ENCODE measurements around the gene AIFM1.

Gene AIFM1

DNA sequence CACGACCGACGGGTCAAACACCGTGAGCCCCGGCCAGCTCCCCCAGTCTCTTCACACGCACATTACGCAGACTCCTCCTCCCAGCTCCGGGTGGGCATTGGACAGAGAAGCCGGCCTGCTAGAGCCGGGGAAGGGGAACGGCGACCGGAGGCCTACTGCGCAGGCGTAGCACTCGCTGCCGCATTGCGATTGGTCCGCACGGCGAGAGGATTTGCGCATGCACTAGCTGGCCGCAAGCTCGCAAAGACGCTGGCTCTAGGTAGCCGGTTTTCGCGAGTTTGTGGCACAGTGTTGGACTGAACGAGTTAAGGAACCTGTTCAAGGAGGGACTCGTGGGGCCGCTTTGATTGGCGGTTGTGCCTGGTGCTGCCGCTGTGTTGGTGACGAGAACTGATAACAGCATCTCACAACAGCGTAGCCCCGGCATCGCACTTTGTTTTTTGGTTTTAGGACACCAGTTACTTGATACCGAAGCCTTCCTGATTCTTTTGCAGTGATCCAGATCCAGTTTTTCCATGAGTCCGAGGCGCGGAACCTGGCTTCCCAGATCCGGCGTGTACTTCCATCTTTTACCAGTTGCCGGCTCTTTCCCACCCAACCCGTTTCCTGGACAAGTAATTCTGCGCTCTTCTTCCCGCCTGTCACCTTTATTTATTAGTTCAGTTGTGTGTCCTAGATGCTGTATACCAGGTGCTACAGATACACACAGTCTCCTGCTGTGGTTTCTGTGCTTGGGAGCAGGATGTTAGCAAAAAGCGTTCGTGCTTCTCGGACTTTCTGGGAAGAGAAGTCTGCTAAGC lies at the start of gene AIFM1:
AIFM1 (minus strand) TSS at position 139 of the 800 bp plus-strand sequence. CDS start 185 bp downstream, outside the sequence.
- peak; percentile 91 for DNase-seq (ENCODE audit: low spot score)

DNA sequence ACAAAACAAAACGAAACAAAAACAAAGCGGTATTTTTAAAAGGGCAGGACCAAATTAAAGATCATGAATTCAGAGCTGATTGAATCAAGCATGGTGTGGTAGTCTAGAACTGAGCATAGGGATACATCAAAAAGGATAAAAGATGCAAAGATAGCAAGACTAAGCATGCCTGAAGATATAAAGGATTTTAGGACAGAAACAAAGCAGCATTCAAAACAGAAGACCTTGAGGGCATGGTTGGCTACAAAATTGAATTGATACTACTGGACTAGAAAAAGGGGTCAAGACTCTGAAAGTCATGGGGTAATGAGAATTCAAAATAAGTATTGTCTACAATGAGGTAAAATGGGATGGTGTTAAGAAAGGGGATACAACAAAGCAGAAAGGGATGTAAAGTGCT lies 47.7 kb upstream of the AIFM1 start:
- DNase-seq (ENCODE audit: low spot score) = no peak

DNA sequence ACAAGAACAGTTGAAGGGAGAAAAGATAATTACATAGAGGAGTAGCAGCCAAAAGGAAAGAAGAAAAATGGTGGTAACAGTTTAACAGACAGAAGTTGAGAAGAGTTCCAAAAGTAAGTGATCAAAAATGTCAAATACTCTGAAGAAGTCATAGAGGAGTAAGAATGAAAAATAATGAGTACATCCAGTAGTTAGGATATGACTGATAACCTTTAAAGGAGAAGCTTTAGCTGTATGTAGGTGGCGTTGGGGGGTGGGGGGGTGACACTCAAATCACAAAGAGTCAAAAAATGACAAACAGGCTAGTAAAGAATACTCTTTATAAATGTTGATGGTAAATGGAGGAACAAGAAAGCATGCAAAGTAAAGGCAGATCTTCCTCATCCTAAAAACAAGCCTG lies 46.7 kb upstream of the AIFM1 start:
- no peak for DNase-seq (ENCODE audit: low spot score)

DNA sequence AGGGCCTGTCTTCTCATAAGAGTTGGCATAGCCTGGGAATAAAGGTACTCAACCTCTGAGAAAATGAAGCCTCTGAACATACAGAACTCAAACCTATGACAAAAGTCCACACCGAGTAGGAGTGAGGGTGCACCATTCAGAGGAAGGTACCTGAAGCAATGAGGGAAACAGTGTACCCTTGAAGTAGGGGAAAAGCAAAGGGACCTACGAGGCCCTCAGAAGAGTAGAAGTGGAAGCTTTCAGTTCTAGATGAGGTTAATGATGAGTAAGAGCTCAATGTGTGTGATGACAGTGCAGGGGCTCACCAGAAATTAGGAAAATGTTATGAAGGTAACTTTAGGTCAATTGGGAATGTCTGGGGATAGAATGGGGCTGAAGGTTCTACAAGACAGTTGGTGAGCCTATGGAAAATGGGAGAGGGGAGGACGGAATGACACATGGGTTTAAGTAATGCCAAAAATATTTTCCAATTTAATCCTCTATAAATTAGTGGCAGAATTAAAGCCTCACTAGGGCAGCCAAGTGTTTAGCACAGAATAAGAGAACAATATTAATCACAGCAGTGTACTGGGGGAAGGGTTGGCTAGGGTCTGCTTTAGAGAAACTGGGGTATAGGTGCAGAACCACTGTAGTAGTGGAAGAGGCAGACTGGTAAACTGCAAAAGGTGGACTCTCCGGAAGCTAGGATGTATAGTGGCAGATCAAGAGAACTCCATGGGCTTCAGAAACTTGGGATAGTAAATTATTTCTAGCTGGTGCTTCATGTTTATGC lies 46.0 kb upstream of the AIFM1 start:
- DNase-seq (ENCODE audit: low spot score) = no peak

DNA sequence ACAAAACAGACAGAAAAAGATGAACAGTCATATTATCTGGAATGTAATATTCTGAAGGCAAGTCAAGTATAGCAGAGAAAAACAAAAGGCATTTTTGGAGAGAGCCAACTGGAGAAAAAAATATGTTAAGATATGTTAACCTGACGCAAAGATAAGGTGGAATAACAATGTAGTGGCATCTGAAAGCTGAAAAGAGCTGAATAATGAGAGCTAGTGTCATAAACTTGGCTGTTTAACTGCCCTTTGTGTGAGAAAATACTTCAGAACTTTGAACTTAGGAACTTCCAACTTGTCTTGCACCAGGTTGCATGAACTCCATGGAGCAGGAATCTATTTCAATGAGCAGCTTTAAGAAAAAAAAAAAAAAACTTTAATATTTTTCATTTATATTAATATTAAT lies 39.0 kb upstream of the AIFM1 start:
- DNase-seq (ENCODE audit: low spot score) = no peak

DNA sequence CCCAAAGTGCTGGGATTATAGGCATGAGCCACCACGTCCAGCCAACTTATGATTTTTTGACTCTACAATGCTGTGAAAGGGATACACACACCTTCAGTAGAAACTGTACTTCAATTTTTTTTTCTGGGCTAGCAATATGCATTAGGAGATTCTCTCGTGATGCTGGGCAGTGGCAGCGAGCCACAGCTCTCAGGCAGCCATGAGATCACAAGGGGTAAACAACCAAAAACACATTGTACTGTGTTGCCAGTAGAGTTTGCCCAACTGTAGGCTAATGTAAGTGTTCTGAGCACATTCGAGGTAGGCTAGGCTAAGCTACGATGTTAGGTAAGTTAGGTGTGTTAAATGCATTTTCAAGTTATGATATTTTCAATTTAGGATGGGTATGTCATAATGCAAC lies 31.8 kb upstream of the AIFM1 start:
- DNase-seq (ENCODE audit: low spot score) = no peak

DNA sequence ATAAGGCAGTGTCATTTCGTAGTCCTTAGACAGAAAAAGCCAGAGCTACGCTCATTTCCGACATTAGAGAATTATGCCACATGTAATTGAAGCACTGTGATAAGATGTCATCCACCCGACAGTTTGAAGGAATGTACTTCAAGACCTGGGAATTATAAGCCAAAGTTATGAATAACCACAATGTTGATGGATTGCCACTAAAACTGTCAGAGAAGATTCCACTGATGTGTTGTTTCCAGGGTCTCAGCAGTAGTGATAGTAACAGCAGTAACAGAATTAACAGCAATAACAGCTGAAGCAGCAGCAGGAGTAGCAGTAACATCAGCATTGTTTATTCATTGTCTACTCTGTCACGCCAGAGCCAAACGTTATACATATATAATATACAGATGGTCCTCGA lies 30.8 kb upstream of the AIFM1 start:
- DNase-seq (ENCODE audit: low spot score) = no peak

DNA sequence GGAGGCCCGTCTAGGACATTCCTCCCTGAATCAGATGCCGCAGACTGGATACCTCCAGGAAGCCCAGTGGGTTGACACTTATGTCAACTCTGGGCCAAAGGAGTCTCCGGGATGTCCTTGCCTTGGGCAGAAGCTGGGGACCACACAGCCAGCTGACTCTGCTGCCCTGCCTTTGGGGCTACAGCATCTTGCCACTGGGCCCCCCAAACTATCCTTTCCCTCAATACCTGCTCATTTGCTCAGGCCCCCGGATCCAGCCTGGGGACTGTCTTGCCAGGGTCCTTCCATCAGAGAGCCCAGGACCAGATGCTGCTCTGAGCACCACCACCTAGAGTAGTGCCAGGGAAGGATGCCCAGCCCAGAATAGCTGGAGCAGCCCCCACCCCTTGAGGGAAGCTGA lies 25.2 kb upstream of the AIFM1 start:
- no peak for DNase-seq (ENCODE audit: low spot score)

DNA sequence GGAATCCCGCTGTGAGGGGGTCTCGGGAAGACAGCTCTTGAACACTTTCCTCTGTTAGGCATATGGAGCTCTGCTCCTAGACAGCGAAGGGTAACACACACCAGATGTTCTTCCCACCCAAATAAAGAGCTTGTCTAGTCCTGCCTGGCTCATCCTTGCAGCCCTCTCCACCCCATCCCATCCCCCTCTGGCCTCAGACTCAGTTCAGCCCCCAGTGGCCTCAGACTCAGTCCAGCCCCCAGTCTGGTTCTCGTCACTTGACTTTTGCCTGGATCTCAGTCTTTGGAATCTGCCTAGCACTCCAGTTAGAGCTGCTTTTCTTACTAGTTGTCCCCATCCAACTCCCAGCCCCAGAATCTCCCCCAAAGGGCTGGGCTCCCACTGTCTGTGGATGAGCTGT lies 21.0 kb upstream of the AIFM1 start:
- no peak for DNase-seq (ENCODE audit: low spot score)

DNA sequence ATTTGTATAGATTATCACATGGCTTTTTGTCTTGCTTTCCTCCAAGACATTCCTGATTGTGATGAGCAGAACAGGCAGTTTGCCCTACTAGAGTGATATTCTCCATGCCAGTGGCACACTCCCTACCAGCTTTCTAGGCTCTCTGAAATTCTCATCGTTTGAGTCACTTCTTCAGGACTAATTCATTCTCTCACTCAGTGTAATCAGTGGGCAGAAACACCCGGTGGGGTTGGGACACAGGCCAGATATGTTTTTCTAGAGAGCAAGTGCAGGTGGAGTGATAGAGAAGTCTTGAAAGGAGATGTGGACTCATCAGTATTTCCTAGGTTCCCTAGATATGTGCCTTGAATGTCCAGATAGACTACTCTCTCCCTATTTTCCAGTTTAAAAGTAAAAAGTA lies 19.2 kb upstream of the AIFM1 start:
- no peak for DNase-seq (ENCODE audit: low spot score)

DNA sequence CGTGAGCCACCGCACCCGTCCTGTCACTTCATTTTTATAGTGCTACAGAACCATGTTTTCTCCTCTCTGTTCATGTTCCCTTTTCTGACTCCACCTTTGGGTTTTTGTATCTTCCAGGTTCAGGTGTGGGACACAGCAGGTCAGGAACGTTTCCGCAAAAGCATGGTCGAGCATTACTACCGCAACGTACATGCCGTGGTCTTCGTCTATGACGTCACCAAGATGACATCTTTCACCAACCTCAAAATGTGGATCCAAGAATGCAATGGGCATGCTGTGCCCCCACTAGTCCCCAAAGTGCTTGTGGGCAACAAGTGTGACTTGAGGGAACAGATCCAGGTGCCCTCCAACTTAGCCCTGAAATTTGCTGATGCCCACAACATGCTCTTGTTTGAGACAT lies 18.5 kb upstream of the AIFM1 start:
- DNase-seq (ENCODE audit: low spot score) = no peak

DNA sequence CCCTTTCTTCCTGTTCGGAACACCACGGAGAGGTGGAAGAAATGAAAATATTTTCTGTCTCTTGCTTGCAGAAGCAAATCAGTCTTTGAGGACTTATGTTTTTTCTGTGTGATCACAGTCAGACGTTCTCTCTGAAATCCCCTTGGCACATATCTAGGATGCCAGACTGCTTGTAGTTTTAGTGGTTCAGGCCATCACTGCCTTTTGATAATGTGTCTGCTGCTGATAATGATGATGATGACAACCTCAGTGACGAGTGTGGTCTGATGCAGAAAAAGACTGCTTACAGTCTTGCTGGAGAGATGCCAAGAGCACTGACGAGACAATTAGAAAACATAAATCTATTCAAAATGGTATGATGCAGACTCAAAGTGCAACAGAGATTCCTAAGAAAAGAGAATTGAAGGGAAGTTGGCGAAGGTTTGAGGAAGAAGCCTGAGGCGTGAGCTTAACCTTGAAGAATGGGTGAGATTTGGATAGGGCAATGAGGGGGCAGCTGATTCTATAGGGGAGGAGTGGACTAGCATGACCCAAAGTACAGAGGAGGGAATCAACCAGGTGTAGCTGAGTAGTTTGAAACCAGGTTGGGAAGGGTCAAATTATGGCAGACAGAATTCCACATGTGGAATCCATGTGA lies 14.1 kb upstream of the AIFM1 start:
- peak; percentile 76 for DNase-seq (ENCODE audit: low spot score)

DNA sequence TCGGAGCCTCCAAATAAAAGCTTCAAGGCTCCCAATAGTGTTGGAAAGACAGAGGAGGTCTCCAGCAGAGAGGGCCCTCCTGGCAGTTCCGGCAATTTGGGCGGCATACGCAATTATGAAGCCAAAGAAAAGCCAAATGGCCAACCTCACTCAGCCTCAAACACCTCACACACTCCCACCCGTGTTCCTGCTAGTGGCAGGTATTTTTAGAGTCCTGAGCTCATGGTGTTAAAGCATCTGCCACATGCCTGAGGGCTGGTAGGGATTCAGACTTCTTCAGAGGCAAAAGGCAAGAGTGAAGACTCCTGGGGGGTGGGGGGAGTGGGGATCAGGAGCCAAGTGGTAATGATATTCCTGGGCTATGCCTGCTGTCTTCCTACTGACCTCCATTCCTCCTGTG lies 13.5 kb upstream of the AIFM1 start:
- DNase-seq (ENCODE audit: low spot score) = no peak

DNA sequence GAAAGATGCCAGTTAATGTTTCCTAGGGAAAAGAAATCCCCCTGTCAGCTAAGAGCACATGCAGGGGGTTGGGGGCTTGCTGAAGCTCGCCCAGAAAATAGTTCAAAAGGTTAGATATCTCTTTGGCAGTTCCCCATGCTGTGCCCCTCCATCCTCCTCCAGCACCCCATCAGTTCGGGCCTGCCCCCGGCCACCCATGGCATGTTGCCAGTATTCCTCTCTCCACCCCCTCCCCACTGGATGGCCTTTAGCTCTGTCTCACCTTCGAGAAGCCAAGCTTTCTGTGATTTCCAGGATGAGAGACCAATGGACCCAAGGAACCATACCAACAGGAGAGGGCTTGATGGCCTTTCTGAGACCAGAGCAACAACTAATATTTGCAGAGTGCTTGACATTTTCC lies 11.3 kb upstream of the AIFM1 start:
- no peak for DNase-seq (ENCODE audit: low spot score)

DNA sequence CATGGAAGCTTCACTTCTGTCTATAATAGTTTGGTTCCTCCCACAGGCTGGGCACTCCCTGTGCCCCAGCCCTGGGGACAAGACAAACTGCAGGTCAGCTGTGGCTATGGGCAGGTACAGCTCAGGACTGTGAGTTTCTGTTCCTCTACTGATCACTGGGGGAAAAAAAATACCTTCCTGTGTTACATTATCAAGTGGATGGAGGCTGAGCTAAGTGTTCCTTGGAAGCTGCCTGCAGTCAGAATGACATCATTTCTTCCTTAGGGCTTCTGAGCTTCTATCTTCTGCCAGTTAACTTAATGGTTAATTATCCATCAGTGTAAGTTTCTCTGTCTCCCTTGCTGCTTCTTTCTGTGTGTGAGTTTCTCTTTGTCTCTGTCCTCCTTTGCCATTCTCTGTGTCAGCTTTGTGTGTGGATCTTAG lies 10.7 kb upstream of the AIFM1 start:
- DNase-seq (ENCODE audit: low spot score) = no peak

DNA sequence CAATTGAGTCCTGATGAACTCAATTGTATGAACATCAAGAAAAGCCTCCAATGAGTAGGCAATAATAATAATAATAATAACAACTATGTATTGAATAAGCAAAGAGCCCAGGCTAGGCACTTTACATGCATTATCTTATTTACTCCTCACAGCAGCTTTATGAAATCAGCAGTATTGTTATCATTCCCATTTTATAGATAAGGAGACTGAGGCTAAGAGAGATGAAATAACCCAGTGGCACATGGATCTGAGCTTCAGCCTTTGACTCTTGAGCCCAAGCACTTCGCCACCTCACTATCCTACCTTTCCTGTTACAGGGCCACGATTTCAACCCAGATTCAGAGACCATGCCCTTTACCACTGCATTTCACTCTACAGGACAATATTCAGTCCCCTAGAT lies 9.3 kb upstream of the AIFM1 start:
- no peak for DNase-seq (ENCODE audit: low spot score)

DNA sequence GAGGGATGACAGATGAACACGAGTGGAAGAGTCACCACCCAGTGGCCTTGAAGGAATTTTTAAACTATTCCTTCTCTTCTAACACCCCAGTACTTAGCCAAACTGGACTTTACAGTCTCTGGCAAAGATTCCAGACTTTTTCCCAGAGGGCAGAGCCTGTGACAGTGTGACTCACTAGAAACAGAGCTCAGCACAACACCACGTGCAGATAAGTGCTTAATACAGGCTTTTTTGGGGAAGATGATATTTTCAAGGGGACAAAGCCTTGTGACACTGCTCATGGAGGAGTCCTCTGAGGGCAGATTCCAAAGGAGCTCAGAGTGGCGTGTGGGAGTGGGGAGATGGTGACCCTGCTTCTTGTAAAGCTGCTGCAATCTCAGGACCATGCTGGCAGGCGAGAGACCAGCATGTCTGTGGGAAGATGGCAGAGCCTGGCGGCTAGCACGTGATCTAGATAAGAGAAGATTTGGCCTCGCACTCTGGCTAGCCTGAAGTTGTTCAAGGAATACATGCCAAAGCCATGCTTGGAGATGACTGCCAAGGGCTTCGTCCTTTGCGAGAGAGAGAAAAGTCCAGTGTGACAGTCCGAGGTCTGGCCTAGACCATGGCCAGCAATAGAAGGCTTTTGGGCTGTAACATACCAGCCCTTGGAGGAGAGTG lies 8.5 kb upstream of the AIFM1 start:
- peak; percentile 29 for DNase-seq (ENCODE audit: low spot score)

DNA sequence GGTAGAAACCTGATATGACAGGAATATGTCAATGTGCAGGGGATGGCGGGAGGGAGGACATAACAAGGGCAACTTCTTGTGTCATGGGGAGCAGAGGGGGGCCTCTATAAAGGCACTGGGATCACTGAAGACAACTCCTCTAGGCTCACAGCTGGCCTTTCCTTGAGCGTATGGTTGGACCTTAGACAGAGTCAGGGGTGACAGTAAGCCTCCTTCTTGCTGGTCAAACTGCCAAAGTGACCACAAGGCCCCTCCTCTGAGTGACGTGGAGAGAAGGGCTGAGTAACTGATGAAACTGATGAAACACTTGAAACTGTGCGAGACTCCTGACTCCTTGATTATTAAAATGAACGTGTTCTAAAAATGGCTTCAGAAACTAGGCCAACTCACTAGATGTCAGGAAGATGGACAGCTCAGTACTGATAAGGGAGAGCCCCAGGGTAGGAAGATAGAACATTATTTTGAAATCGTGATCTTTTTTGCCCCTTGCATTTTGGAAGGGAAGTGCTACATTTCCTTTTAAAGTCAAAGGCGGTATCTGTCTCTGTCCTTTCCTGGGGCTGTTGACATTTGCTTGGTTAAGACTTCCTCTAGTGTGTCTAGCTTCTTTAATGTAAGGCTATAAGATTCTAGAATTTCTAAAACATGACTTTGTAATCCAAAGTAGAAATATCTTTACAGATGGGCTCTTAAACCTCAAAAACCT lies 7.7 kb upstream of the AIFM1 start:
- no peak for DNase-seq (ENCODE audit: low spot score)

DNA sequence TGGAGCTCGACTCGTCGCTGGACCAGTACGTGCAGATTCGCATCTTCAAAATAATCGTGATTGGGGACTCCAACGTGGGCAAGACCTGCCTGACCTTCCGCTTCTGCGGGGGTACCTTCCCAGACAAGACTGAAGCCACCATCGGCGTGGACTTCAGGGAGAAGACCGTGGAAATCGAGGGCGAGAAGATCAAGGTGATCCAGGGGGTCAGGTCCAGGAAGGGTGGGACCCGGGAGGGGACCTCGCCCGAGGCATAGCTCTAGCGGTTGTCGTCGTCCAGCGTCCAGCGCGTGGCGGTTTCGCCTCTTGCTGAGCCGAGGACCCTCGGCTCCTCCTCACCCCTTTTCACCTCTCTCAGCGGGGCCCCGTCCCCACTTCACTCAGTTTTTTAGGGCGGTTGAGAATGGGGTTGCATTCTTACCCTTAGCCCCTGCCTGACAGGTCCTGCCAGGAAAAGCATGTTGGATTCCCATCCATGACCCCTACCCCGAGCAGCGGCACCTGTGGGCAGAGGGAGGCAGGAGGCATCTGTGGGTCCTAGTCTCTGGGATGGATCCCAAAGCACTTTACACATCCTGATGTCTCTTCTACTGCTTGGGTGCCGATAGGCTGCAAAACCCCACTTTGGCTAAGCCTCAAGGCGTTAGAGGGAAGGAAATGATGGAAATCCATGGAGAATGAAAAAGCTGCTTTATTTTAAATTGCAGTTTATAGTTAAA lies 6.6 kb upstream of the AIFM1 start:
- DNase-seq (ENCODE audit: low spot score) = no peak

DNA sequence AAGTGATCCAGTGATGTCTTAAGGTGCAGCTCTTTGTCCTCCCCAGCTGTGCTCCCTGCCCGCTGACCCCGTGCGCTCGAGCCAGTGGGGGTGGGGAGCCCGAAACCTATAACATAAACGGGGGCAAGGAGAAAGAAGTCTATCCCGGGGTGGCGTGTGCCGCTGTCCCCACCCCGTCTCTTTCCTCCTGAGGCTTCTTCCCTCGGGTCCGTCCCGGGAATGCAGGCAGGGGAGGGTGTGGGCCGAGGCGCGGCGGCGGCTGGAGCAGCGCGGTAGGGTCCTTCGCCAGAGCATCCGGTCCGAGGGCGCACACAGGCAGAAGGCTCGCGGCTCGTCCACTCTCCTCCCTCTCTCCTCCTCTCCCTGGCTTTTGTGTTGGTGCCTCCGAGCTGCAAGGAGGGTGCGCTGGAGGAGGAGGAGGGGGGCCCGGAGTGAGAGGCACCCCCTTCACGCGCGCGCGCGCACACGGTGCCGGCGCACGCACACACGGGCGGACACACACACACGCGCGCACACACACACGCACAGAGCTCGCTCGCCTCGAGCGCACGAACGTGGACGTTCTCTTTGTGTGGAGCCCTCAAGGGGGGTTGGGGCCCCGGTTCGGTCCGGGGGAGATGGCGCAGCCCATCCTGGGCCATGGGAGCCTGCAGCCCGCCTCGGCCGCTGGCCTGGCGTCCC lies 5.9 kb upstream of the AIFM1 start, which contains the start of gene RAB33A:
RAB33A (plus strand) TSS at position 517 of the 681 bp plus-strand sequence; CDS start at position 618, 101 bp downstream.
- no peak for DNase-seq (ENCODE audit: low spot score)

Data from hematopoietic multipotent progenitor cell treated with erythropoietin and hydrocortisone succinate and interleukin-3 and kit ligand, for 17 days (in vitro differentiated cells).